NCI-H345 treated with DMSO at 0.1 percent for 48 hours (cell line): ENCODE results near the gene ATP9A.
"Not testable (repeated sequence)": the region's sequence is repeated elsewhere in the genome, so short reads cannot be mapped to it uniquely, and the experiment has no call there.

Experiments
- DNase-seq: peaks from one replicate; lab custom pipeline; 2025; ENCODE audit not compliant: unreplicated experiment; lab: John Stamatoyannopoulos, UW

The ATP9A gene

DNA sequence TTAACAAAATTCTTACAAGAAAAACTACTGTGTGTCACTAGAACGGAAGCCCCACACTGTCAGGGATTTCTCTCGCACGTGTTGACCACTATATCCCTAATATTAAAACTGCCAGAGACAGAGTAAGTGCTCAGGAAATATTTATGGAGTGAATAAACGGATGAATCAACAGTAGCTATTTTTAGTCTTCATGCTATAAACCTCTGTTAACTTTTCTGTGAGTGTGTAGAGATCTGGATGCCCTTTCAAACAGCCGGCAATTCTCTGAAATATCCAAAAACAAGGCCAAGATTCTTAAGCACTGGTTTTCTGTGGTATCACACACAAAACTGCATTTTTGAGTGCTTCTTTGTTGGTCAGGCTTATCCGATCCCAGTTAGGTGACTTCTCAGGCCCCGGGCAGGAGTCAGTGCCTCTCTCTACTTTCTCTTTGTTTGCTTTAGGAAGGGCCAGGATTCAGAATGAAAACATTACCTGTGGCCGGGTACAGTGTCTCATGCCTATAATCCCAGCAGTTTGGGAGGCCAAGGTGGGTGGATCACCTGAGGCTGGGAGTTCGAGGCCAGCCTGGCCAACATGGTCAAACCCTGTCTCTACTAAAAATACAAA lies 15.7 kb downstream of the ATP9A start:
- DNase-seq = no peak

DNA sequence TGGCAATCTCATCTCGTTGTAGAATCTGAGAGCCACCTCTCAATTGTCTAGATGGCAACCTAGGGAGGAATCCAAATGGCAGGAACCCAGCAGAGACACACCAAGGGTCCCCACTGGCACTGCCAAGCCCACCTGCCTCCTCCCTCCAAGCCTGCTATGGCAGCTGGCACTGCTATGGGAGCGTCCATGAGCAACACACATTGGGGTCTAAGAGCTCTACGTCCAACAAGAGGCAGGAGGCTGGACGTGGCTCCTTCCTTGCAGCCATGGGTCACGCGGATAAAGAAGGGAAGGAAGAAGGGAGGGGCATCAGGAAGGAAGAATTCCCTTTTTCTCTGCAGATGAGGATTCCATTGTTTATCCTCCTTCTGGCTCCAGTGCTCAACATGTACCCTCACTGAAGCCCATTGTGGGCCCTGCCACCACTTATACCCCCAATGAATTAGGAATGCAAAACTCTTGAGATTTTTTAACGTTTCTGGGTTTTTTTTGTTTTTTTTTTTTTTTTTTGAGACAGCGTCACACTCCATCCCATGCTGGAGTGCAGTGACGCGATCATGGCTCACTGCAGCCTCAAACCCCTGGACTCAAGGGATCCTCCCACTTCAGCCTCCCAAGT lies 17.3 kb downstream of the ATP9A start:
- DNase-seq = no peak

DNA sequence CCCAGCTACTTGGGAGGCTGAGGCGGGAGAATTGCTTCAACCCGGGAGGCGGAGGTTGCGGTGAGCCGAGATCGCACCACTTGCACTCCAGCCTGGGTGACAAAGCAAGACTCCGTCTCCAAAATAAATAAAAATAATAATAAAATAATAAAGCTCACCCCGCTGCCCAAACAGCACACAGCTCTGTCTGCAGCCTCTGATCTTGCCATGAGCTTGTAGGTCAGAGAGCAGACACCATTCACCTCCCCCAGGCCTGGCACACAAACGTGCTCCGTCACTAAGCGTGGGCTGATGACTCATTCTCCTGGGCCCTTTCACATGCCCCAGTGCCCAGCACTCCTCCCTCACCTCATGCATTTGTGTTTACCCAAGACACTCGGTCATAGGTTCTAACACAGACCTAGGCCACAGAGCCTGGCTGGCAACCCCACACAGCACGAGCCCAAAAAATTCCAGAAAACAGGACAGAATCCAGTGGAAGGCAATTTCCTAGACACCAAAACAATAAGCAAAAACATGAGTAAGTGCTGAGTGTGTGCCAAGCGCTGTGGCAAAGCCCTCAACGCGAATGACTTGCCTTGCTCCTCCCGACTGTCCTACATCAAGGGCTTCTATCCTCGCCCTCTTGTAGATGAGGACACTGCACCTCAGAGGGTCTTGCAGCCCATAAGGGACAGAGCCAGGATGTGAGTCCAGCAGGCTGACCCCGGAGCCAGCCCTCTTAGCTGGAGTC lies 18.0 kb downstream of the ATP9A start:
- no peak for DNase-seq

DNA sequence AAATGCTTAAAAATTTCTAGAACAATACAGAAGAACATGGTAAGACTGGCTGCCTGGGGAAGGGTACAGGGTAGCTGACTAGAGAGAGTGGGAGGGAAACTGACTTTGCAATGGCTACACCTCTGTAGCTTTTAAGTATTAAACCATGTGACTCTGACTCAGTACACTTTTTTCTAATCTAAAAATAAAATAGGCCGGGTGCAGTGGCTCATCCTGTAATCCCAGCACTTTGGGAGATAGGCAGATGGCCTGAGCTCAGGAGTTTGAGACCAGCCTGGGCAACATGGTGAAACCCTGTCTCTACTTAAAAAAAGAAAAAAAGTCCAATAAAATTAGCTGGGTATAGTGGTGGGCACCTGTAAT lies 18.5 kb downstream of the ATP9A start:
- no peak for DNase-seq

DNA sequence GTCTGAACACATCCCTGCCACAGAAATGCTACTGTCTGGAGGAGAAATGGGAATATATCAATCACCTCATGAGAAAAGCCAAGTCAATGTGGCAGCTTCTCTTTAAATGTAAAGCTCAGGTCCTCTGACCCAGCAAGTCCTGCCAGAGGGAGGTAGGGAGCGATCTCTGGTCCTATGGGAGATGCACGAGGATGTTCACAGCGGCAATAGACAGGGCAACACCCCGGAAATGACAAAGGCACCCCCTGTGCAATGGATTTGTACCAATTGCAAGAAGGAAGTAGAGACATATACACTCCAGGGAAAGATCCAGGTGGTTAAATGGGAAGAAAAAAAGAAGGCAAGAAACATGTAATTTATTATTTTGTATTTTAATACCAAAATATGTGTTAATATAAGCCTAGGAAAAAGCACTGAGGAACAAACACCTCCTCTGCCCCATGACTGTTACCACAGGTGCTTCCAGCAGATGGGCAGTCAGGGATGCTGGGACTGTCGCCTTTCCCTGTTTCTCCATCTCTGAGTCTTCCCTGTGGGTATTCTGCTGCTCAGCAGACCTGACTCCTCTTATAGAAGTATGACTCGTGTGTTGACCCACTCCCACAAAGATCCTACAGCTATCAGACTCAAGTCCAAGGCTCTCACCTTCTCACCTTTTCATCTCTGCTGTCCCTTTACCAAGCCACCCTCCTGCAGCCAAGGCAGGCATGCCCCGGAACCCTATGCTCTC lies 20.8 kb downstream of the ATP9A start:
- no peak for DNase-seq

DNA sequence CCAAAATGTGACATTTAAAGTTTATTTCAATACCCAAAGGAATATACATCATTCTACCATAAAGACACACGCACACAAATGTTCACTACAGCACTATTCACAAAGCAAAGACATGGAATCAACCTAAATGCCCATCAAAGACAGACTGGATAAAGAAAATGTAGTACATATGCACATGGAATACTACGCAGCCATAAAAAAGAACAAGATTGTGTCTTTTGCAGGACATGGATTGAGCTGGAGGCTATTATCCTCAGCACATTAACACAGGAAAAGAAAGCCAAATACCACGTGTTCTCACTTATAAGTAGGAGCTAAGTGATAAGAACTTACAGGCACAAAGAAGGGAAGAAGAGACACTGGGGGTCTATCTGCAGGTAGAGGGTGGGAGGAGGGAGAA lies 22.4 kb downstream of the ATP9A start:
- no peak for DNase-seq

DNA sequence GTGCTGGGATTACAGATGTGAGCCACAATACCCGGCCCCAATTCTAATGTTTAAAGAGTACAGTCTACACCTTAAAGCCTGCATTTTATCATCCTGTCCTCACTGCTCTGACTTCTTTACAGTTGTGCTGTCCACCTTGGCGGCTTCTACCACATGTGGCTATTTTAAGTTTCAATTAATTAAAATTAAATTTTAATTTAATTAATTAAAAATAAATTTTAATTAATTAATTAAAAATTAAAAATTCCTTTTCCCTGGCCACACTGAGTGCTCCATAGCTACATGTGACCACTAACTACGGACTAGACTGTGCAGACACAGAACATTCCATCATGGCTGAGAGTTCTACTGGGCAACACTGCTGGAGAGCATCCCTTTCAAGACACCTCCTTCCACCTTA lies 27.4 kb downstream of the ATP9A start:
- no peak for DNase-seq

DNA sequence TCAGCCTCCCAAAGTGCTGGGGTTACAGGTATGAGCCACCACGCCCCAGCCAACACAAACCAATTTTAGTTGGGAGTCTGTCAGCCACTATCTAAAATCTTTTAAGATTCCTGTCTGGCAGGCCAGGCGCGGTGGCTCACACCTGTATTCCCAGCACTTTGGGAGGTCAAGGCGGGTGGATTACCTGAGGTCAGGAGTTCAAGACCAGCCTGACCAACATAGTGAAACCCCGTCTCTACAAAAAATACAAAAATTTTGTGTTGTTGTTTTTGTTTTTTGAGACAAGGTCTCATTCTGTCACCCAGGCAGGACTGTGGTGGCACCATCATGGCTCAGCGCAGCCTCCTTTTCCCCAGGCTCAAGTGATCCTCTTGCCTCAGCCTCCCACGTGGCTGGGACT lies 27.9 kb downstream of the ATP9A start:
- not testable (repeated sequence) for DNase-seq

DNA sequence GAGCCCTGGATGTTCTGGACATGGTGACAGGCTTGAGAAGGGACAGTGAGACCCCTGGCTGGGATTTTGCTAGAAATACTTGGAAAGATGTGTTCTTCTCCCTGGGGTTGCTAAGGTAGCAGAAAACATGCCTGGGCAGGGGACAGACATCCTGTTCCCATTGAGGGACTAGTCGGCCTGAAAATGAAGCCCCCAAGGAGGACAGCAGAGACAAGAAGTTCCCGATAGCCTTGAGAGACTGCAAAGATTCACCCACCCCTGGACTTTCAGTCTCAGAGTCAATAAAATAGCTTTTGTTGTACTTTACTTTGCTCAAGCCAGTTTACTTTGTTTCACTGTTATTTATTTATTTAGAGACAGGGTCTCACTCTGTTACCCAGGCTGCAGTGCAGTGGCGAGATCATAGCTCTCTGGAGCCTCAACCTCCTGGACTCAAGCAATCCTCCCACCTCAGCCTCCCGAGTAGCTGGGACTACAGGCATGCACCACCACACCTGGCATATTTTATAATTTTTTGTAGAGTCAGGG lies 28.4 kb downstream of the ATP9A start:
- no peak for DNase-seq

DNA sequence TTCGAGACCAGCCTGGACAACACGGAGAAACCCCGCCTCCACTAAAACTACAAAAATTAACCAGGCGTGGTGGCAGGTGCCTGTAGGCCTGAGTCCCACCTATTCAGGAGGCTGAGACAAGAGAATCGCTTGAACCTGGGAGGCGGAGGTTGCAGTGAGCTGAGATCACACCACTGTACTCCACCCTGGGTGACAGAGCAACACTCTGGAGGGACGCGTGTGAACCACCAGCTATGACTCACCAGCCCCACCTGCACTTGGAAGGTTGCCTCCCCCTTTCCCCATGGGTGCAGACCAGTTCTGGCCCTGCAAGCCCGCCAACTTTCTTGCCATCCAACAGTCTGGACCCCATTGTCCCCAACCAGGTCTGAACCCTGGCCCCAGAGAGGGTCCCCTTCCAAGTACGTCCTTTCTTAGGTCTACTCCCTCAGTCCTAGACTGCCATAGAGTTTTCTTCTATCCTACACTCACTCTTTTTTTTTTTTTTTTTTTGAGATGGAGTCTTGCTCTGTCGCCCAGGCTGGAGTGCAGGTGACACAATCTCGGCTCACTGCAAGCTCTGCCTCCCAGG lies 29.2 kb downstream of the ATP9A start:
- DNase-seq = no peak

DNA sequence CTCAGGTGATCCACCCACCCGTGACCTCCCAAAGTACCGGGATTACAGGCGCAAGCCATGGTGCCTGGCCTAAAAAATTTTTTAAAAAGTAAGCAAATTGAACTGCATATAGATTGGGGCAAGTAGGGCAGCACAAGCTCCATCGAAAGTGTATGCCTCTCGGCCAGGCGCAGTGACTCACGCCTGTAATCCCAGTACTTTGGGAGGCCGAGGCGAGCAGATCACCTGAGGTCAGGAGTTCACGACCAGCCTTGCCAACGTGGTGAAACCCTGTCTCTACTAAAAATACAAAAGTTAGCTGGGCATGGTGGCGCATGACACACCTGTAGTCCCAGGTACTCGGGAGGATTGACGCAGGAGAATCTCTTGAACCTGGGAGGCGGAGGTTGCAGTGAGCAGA lies 29.9 kb downstream of the ATP9A start:
- DNase-seq = not testable (repeated sequence)

DNA sequence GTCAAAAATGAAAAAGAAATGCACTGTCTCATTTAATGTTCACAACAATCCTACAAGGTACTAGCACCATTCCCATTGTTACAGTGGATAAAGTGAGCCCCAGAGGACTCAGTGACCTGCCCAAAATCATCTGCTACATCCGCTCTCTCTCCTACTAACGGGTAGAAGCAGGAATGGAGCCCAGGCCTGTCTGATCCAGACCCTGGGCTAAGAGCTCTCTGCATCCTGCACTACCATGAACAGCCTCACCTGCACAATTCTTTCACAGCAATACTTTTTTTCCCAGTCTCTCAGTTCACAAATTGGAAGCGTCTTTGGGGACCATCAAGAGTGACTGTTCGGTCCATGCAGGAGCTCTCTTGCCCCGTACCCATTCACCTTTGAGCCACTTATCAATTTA lies 31.2 kb downstream of the ATP9A start:
- DNase-seq = no peak

DNA sequence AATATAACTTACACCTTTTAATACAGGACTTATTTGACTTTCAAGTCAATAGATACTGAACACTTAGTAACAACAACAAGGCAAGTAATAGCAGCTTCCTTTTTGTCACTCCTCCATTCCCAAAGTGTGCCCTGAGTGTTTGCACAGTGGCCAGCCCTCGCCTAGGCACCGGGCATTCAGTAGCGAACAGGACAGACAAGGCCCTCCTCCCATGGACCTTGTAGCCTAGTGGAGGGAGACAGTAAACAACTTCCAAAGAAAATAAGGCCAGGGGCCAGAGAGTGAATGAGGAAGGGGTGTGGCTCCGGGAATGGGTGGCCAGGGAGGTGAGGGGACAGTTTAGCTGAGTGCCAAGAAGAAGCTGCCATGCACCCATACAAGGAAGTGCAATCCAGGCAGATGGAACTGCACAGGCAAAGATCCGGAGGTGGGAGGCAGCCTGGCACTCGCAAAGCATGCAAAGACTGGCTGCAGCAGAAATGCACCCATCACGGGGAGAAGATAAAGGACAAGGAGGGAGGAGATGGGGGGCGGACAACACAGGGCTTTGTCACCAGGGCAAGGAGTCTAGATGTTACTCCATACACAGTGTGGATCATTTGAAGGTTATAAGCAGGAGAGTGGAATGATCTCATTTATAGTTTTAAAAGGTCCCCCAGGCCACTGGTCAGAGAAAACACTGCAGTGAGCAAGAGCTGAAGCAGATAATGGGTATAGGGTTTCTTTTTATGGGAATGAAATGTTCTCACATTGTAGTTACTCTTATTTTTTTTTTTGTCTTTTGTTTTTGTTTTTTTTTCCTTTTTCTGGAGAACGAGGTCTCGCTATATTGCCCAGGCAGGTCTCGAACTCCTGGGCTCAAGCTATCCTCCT lies 32.2 kb downstream of the ATP9A start:
- no peak for DNase-seq

DNA sequence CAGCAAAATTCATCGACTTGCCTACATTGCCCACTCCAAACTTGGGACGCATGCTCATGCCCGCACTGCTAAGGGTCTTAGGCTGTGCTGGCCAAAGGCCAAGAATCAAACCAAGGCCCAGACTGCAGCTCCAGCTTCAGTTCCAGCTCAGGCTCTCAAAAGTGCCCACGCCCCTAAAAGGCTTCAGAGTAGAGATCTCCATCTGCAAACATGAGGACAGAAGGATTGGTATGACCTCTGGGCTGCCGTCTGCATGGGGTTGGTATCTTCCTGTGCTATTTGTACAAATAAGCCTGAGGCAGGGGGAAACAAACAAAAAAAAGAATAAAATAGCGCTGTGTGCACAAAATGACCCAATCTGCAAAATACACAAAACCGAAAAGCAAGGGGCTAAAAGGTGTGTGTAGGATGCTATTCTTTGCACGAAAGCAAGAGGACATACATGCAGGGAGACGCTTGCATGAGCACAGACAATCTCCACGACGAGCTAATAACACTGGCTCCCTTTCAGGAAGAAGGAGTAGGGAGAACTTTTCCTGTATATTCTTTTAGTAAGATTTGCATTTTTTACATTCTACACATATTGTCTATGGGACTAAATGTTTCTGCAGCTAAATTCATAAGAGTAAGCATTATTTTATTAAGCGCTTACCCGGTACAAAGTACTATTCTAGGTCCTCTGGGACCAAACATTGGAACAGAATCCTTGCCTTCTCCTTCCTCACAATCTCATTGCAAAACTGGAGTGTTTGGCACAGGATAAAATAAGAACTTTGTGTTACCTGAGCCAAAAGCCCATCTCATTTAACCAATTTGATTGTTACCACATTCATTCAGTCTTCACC lies 33.1 kb downstream of the ATP9A start:
- DNase-seq = no peak

DNA sequence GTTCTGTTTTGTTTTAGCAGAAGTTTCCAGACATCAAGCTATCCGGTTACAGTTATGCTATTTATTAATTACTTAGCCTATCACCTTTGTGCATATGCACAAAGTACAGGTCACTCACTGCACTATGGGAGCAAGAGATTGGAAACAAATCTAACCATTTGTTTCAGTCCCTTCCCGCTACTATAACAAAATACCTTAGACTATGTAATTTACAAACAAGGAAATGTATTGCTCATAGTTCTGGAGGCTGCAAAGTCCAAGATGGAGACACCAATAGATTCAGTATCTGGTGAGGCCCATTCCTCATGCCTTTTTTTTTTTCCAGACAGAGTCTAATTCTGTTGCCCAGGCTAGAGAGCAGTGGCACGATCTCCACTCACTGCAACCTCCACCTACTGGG lies 35.1 kb downstream of the ATP9A start:
- DNase-seq = no peak

DNA sequence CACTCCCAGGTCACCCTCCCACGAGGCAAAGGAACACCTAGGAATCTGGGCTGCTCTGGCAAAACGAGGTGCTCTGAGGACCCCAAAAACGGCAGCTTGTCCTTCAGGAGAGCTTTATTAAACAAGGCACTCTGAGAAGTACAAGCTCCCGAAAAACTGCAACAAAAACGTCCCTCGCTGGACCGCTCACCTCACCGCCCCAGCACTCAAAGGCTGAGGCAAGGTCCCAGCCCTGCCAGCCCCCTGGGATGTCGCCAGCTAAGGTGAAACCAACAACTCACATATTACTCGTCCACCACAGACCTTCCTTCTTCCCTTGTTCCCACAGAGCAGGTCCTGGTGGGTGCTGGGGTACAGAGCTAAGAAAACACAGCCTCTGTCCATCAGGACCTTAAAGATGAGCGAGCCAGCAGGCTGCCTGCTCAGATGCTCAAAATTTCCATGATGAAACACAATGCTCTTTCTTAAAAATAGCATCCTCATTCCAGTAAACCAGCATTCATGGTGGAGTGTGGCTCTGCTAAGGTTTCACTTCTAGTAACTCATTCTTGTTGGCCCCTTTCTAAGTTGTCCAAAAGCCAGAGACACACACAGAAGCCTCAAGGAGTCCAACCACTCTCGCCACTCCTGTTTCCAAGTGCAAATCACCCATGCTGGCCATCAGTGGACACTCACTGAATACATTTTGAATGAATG lies 35.9 kb downstream of the ATP9A start:
- DNase-seq = no peak

DNA sequence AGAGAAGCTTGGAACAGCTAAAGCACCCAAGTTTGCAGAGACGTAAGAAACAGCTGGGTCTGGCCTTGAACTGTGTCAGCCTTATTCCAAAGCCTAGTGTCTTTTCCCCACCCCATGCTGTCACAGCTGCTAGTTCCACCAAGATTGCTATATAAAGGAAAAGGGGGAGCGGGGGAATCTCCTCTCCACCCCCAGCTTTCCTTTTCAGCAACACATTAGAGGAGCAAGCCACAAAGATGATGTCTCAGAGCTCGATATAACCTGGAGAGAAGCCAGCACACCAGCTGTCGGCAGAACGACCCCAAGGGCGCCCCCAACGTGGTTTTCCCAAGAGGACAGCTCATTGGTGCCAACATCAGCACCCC lies 36.5 kb downstream of the ATP9A start:
- no peak for DNase-seq

DNA sequence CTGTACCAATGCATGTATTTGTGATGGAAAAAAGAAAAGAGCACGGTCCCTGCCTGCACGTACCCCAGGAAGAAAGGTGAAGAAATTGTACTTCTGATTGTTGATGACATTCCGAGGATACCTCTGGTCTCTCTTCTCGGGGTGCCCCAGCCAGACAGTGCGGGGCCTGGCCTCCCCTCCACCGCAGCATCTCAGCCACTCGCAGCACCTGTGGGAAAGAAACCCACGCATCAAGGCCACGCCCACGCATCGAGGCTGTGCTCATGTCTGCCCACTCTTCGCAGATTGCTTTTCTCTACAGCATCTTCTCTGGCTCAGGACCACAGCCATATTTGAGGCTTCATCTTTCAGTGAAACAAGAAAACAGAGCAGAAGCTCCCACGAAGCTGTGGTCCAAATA lies 38.4 kb downstream of the ATP9A start:
- DNase-seq = no peak

DNA sequence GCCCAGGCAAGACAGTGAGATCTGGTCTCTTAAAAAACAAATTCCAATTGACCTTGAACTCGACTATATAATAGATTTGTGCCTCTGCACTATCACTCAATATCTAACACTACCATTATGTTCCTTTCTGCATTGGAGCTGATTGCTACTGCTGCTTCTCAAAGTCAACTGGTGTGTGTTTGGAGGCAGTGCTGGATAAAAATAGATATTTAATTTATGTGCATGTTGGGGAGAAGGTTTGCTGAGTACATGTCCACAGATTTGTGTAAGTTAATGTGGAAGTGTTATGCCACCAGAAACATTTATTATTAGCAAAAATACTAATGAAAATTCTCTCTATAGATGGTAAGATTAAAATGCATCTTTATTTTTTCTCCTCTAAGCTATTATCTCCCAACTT lies 39.5 kb downstream of the ATP9A start:
- no peak for DNase-seq
